PFSK-1 (cell line): ENCODE measurements around the gene LRFN2.

Source experiments
- FOXP2 ChIP-seq: optimal IDR thresholded peaks from 2 replicates; pipeline ENCODE3; 2011; ENCODE audit warnings: borderline replicate concordance, control low read depth, inconsistent platforms; ENCODE audit not compliant: insufficient read depth; ENCODE audit errors: extremely low read length, extremely low read depth
- POLR2AphosphoS5 ChIP-seq: IDR thresholded peaks from 2 replicates; pipeline ENCODE4 v1.6.1; 2012; ENCODE audit warnings: low read depth, mild to moderate bottlenecking, control low read depth, low read length, moderate library complexity
- REST ChIP-seq, 2 experiments: IDR thresholded peaks; 2 replicates each; pipeline versions ENCODE4 v1.6.1 to v1.8.0; 2011 to 2012; ENCODE audit warnings: low read depth in 2 of 2, low read length in 2 of 2, control low read depth in 1 of 2, inconsistent platforms in 1 of 2, mild to moderate bottlenecking in 1 of 2, moderate library complexity in 1 of 2; ENCODE audit not compliant: insufficient read depth in 1 of 2
- SIN3A ChIP-seq: IDR thresholded peaks from 2 replicates; pipeline ENCODE4 v1.6.1; 2012; ENCODE audit warnings: mild to moderate bottlenecking, low read length, moderate library complexity, borderline replicate concordance; ENCODE audit not compliant: insufficient read depth
- TAF1 ChIP-seq: IDR thresholded peaks from 2 replicates; pipeline ENCODE4 v1.6.1; 2012; ENCODE audit warnings: low read length, control low read depth, borderline replicate concordance; ENCODE audit not compliant: insufficient read depth

GRCh38 chr6:40431706-40432105 is 155.5 kb downstream of the LRFN2 start:
- TF ChIP-seq POLR2AphosphoS5 (no peak), REST (IDR thresholded peaks at IDR 0.05; ENCODE audit: insufficient read depth in 1 of 2, low read depth in 2 of 2, low read length in 2 of 2) (no peak), TAF1 (no peak), SIN3A (no peak), FOXP2 (no peak)
